CMK (cell line): ENCODE measurements around the gene ATAD1.
"Not testable (repeated sequence)": the region's sequence is repeated elsewhere in the genome, so short reads cannot be mapped to it uniquely, and the experiment has no call there.

Source experiments
- DNase-seq: peaks from one replicate; pipeline ENCODE4 v3.0.0-alpha.2; 2010; ENCODE audit warnings: low read depth

Gene ATAD1

GRCh38 chr10:87801813-87802435, 16.1 kb downstream of the ATAD1 start:
- not testable (repeated sequence) for DNase-seq

GRCh38 chr10:87799860-87800259, 18.2 kb downstream of the ATAD1 start:
- no peak for DNase-seq

GRCh38 chr10:87798082-87798481, 19.9 kb downstream of the ATAD1 start:
- DNase-seq, result no peak

DNA sequence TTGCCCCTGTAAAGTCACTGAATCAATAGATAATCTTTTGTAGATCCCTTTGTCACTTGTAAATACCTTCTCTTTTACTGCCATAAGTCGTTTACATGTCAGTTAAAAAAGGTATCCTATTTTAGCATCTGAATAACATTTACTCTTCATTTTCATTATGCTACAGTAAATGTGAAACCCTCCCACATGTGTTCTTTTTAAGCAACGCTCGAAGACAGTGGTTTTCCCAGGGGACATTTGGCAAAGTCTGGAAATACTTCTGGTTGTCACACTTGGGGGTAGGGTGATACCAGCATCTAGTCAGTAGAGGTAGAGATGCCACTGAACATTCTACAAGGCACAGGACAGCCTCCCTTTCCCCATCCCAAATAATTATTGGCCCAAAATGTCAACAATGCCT, 23.7 kb downstream of the ATAD1 start:
- DNase-seq, result no peak

- DNase-seq, result no peak
Measured at GRCh38 chr10:87790185-87790584, 27.8 kb downstream of the ATAD1 start.

DNA sequence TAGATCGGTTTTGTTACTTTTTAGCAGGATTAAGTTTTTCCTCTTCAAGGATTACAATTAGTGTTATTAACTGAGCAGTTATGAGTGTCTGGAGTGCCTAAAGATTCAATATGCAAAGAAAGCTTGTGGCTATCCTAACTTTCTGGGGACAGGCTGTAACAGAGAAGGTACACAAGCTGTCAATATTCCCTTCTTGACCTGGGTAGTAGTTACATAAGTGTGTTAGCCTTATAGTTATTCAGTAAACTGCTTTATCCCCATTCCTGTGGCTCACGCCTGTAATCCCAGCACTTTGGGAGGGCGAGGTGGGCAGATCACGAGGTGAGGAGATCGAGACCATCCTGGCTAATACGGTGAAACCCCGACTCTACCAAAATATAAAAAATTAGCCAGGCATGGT, 31.6 kb downstream of the ATAD1 start:
- DNase-seq, result no peak

- no peak for DNase-seq
Measured at GRCh38 chr10:87782721-87783120, 35.3 kb downstream of the ATAD1 start.

DNA sequence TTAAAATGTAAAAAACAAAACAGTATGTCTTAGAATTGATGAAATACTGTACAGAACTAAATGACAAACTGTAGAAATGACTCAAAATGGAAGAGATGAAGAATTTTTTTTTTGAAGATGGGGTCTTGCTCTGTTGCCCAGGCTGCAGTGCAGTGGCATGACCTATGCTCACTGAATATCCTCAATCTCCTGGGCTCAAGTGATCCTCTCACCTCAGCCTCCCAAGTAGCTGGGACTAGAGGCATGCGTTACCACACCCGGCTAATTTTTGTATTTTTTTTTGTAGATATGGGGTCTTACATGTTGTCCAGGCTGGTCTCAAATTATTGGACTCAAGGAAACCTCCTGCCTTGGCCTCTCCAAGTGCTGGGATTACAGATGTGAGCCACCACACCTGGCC, 36.5 kb downstream of the ATAD1 start:
- no peak for DNase-seq

DNA sequence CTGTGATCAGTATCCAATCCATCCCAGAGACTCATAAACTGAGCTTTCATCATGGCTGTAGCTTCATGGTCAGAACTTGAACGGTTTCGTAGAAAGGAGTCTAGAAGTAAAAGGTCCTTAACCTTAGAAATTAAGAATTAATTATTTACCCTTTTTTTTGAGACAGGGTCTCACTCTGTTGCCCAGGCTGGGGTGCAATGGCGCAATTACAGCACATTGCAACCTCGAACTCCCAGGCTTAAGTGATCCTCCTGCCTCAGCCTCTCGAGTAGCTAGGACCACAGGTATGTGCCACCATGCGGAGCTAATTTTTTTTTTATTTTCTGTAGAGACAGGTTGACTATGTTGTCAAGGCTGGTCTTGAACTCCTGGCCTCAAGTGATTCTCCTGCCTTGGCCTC, 41.7 kb downstream of the ATAD1 start:
- no peak for DNase-seq

DNA sequence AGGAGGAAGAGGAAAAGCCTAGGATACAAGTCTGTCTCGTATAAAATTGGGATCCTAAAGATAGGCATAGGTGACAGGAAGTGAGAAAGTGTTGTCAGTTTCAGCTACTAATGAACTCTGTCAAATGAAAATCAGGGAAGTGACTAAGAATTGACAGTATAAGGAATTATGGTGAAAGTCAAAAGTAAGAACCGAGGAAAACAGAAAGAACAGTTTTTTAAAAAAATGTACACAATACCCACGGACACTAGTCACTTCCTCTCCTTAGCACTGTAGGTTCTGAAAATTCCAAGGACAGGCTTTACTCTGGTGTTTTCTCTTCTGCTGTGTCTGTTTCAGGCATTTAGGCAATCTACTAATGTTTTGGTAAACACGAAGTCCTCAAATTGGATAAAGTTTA, 42.3 kb downstream of the ATAD1 start:
- no peak for DNase-seq

DNA sequence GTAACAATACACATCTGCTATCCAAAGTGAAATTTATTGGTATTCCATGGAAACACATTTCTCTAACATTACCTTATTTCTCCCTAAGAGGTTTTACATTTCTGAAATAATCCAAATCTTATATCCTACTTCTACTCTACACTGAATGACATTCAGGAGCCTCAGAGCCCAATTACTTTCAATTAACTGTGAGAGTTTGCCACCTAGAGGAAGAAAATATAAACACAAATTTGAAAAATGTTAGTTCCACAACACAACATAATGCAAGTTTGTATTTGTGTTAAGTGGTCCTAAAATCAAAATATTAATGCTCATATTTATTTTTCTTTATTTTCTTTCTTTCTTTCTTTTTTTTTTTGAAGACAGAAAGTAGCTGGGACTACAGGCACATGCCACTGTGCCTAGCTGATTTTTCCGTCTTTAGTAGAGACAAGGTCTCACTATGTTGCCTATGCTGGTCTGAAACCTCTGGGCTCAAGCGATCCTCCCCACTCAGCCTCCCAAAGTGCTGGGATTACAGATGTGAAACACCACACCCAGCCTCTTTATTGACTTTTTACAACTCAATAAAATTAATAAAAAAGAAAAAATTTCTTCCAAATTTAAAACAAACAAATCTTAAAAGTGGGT, 46.0 kb downstream of the ATAD1 start:
- no peak for DNase-seq

GRCh38 chr10:87767253-87767652, 50.8 kb downstream of the ATAD1 start:
- no peak for DNase-seq

DNA sequence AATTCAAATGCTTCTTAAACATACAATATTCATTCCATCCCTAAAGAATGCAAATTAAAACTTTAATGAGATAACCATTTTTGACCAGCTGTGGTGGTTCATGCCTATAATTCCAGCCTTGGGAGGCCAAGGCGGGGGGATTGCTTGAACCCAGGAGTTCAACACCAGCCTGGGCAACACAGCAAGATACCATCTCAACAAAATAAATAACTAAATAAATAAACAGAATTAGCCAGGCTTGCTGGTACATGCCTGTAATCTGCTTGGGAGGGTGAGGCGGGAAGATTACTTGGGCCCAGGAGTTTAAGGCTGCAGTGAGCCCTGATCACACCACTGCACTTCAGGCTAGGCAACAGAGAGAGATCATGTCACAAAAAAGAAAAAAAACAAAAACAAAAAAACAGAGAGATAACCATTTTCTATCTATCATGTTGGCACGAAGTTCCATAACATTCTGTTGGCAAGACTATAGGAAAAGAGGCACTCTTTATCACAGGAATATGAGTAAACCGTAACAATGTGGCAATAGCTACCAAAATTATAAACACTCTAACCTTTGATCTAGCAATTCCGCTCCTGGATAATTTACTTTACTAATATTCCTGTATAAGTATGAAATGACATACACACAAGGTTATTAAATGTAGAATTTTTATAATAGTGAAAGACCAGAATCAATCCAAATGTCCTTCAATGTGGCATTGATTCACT, 52.2 kb downstream of the ATAD1 start:
- no peak for DNase-seq

DNA sequence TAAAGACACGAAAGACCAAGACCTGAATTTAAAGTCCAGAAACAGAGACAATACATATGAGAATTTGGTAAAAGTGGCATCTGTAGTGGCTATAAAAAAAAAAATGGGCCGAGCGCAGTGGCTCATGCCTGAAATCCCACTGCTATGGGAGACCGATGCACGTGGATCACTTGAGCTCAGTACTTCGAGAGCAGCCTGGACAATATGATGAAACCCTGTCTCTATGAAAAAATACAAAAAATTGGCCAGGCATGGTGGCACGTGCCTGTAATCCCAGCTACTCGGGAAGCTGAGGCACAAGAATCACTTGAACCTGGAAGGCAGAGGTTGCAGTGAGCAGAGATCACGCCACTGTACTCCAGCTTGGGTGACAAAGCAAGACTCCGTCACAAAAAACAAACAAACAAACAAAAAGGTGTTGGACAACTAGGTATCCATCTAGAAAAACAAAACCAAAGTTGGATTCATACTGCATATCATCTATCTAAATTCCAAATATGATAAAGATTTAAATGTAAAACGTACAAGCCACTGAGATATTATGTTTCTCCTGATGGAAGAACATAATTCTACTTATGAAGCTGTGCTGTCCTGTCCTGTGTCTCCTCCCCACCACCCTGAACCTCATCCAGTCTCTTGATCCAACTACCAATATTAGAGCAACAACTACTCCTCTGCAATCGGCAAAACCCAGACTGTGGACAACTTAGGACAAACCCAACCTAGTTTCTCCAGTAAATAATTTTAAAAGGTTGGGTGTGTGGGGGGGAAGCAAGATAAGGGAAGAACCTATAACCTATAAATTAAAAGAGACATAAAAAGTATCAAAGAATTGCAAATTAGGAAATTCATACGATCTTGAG, 53.7 kb downstream of the ATAD1 start:
- no peak for DNase-seq

- DNase-seq, result no peak
Measured at GRCh38 chr10:87763086-87763861, 54.8 kb downstream of the ATAD1 start.

GRCh38 chr10:87761892-87762291, 56.1 kb downstream of the ATAD1 start:
- no peak for DNase-seq

- DNase-seq, result no peak
Measured at GRCh38 chr10:87761153-87761552, 56.9 kb downstream of the ATAD1 start.

DNA sequence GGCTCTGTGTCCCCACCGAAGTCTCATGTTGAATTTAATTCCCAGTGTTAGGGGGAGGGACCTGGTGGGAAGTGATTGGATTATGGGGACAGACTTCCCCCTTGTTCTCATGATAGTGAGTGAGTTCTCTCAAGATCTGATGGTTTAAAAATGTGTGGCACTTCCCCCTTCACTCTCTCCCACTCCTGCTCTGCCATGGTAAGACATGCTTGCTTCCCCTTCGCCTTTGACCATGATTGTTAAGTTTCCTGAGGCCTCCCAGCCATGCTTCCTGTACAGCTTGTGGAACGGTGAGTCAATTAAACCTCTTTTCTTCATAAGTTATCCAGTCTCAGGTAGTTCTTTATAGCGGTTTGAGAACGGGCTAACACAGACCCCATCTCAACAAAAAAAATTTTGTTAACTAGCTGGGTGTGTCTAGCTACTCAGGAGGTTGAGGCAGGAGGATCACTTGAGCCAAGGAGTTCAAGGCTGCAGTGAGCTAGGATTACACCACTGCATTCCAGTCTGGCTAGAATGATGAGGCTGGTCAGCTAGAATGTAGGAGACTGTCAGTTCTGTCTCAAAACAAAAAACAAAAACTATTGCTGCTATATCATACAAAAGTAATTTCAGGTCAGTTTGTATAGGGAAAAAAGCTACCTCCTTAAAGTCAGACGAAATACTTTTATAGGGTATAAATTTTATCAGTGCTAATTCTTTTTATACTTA, 57.7 kb downstream of the ATAD1 start:
- DNase-seq, result peak; percentile 46

- DNase-seq, result no peak
Measured at GRCh38 chr10:87759551-87759950, 58.5 kb downstream of the ATAD1 start.

- no peak for DNase-seq
Measured at GRCh38 chr10:87757685-87758084, 60.3 kb downstream of the ATAD1 start.
